Measurements from ENCODE around the gene C1orf198.

DNA sequence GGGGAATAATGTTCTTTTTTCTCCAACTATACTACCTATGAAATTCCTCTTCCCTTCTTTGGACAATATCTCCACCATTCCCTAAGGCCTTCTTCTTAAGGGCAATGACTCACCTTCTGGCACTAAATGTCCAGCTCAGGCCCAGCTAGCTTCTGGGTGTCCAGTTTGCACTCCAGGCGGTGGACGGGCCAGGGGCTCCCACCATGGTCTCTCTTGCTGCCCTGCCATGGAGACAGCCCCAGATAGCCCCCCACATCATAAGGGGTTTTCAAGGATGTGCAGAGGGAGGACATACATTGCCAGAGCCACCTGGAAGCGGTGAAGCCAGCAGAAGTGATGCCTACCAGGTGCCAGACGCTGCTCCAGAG, 43.8 kb downstream of the C1orf198 start:
- TF ChIP-seq EZH2 (IDR thresholded peaks at IDR 0.05; ENCODE audit: borderline replicate concordance, low read length) = no peak
- TF ChIP-seq, protein P1, sequence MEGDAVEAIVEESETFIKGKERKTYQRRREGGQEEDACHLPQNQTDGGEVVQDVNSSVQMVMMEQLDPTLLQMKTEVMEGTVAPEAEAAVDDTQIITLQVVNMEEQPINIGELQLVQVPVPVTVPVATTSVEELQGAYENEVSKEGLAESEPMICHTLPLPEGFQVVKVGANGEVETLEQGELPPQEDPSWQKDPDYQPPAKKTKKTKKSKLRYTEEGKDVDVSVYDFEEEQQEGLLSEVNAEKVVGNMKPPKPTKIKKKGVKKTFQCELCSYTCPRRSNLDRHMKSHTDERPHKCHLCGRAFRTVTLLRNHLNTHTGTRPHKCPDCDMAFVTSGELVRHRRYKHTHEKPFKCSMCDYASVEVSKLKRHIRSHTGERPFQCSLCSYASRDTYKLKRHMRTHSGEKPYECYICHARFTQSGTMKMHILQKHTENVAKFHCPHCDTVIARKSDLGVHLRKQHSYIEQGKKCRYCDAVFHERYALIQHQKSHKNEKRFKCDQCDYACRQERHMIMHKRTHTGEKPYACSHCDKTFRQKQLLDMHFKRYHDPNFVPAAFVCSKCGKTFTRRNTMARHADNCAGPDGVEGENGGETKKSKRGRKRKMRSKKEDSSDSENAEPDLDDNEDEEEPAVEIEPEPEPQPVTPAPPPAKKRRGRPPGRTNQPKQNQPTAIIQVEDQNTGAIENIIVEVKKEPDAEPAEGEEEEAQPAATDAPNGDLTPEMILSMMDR (IDR thresholded peaks at IDR 0.05; ENCODE audit: low read length) = no peak

Data from OCI-LY1 (cell line).